H4 (cell line): ENCODE results near the gene SLC35F3. TPM values are rescaled to one million over a fixed set of nuclear protein-coding genes. Genes with fewer than 3 reads are reported as not detected.
"Not testable (repeated sequence)": the region's sequence is repeated elsewhere in the genome, so short reads cannot be mapped to it uniquely, and the experiment has no call there.

Source experiments
- DNase-seq: peaks from one replicate; pipeline ENCODE4 v3.0.0-alpha.2; 2015; ENCODE audit warnings: low spot score
- total RNA-seq: library from RNA; depleted of rRNA; stranded (reverse); fragments of >200 nt; shearing (Covaris generic); gene quantifications from 2 replicates; pipeline ENCODE4 v1.2.3, GENCODE V29; 2014

SLC35F3 gene
- total RNA-seq, 1 experiment from 2014 or later, result not detected

DNA sequence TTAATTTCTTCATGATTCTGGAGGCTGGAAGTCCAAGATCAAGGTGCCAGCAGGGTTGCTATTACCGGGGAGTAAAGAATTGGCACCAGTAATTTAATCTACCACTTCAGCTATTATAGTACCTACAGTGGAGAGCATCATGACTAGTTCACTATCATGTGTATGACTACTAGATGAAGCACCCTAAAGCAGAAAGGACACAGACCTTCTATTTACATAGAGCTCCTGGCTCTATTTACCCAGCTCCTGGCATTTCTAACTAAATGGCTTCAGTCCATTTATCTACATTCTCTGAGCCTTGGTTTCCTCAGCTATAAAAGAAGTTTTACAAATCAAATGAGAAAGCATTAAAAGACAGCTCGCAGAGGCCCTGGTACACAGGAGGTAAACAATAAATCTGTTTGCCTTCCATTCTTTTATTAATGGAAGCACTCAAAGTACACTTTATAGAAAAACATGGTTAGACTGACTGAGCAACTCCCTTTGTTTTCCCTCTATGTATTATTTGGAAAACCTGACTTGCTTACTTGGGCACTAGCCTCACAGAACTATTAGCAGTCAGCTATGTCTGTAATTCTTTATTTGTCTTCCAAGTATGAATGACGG is 203.0 kb downstream of the SLC35F3 start:
- no peak for DNase-seq

DNA sequence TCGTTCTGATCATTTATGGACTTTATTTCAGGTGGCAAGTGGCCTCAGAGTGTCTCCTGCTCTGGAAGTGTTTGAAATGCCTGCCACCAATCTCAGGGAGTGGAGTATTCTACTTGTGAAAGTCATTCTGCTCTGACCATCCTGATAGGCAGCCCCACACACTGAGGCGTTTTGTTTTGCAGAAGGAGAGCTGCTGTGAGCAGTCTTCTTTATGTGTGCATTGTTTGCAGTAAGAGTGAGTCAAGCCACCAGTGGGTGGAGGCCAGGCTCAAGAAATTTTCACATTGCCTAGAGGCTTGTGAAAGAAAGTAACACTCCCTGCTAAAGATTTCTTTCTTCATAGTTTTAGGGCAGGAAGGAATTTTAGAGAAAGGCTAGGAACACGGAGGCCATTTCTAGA is 204.4 kb downstream of the SLC35F3 start:
- no peak for DNase-seq

DNA sequence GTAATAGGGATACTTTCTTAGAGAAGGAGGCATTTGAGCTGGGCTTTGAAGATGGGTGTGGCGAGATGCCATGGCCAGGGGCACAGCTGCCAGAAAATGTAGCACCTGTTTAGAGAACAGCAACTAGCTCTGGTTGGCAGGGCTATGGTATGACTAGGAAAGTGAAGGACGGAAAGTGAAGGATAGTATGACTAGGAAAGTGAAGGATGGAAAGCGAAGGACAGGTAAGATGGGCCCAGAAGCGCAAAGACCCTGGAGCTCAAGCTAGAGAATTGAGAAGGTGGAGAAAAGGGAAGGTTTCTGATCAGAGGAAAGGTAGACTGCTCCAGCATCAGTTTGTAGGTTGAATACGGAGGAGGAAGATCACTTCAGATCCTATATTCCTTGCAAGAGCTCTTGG is 205.4 kb downstream of the SLC35F3 start:
- DNase-seq, result no peak

DNA sequence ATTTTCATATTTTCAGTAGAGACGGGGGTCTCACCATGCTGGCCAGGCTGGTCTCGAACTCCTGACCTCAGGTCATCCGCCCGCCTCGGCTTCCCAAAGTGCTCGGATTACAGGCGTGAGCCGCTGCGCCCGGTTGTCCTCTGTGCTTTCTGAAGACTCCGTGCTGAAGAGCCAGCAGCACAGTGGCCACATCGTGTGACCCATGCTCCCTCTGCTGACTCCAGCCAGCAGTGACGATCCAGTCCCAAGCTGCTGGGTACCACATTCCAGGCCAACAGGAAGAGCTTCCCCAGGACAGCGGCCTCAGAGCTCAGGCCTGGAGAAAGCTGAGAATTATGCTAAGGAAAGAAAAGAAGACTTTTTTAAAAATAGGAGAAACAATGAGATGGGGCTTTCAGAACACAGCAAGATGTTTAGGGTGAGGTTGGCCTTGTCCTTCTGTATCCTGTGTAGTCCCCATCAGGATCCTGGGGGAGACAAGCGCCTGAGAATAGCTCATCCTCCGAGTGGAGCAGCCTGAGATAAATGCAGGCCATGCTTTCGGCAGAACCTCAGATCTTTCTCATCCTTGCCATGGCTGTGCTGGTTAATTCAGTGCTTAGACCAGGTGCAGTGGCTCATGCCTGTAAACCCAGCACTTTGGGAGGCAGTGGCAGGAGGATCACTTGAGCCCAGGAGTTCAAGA is 207.1 kb downstream of the SLC35F3 start:
- DNase-seq, result peak; percentile 66

DNA sequence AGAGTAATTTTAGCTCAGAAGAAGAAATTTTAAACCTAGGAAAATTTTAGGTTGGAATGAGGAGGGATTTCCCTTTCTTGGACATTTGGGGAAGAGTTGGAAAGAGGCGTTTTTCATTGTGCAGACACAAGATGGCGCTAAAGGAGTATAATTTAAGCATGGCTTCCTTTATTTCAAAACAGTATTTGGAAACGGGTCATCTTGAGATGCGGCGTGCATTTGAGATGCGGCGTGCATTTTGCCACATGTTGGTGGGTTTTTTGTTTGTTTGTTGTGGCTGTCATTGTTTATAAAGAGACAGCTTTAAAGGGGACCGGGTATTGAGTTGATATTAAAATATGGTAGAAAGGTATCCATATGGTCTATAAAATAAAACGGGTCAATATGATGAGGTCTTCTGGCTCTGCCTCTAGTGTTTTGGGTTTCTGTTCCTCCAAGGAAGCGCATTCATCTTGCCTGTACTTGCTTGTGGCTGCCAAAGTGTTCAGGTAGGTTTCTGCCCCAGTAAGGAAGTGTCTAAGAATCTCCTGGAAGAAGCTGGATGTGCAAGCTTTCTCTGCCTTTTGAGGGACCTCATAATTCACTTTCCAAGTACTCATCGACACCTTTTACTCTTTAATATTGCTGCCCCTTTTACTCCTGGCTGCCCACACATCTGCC is 210.3 kb downstream of the SLC35F3 start:
- peak; percentile 54 for DNase-seq

DNA sequence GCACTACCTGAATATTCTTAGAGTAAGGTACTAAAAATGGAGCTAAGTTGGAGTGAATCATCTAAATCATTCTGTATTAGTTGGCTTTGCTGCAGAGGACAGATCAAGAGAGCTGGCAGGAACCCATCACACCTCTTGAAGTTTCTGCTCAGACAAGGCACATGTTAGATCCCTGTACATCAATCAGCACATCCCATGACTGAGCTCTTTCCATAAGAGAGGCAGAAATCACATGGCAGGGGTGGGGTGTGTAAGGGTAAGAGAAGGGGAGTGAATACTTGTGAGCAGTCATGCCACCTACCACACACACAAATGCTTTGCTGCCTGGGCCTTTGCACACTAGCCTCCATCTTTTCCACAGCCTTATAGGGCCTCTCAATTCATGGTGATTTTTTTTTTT is 214.4 kb downstream of the SLC35F3 start:
- no peak for DNase-seq

DNA sequence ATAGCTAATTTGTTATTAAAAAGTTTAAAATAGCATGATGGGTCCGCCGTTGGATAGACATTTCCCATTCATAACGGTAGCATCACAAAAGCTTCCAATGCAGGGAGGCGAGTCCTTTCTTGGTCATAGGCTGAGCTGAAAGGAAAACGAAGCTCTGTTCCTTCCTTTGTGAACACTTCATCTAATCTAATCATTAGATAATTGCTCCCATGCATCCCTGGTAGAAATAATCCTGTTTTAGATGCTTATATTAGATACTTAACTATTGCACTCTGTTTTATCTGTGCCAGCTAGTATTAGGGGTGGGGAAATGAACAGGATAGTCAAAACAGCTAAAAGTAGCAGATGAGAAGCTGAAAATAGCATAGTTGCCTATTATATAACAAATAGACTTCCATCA is 215.0 kb downstream of the SLC35F3 start:
- DNase-seq, result no peak

DNA sequence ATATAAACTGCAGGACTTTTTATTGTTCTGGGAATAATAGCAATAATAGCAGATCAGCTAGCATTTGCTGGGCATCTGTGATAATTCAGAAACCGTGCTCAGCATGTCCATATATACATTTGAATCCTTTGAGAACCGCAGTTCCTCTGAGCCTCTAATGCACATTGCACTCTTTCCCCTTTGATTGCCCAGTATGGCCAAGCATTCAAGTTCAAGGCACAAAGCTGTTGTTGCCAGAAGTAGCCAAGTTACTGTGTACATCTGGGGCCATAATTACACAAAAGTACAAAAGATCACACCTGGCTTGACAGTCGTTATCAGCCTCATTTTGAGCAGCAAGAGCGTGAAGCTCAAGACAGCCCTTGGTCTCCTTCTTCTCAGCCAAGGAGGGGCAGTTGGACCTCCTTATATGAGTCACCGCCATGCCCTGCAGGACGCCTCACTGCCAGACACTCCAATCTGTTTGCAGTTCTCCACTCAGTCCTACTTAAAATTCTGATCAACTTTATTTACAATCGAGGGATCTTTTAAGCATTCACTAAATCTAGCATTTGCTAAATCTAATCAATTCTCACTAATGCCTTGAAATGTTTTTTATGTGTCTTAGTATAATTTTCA is 216.0 kb downstream of the SLC35F3 start:
- no peak for DNase-seq

DNA sequence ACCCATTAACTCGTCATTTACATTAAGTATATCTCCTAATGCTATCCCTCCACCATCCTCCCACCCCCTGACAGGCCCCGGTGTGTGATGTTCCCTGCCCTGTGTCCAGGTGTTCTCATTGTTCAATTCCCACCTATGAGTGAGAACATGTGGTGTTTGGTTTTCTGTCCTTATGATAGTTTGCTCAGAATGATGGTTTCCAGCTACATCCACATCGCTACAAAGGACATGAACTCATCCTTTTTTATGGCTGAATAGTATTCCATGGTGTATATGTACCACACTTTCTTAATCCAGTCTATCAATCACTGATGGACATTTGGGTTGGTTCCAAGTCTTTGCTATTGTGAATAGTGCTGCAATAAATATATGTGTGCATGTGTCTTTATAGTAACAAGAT is 217.2 kb downstream of the SLC35F3 start:
- DNase-seq, result not testable (repeated sequence)

DNA sequence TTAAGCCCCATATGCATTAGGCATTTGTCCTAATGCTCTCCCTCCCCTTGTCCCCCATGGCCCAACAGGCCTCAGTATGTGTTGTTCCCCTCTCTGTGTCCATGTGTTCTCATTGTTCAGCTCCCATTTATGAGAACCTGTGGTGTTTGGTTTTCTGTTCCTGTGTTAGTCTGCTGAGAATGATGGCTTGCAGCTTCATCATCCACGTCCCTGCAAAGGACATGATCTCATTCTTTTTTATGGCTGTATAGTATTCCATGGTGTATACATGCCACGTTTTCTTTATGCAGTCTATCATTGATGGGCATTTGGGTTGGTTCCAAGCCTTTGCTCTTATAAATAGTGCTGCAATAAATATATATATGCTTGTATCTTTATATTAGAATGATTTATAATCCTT is 218.1 kb downstream of the SLC35F3 start:
- not testable (repeated sequence) for DNase-seq

DNA sequence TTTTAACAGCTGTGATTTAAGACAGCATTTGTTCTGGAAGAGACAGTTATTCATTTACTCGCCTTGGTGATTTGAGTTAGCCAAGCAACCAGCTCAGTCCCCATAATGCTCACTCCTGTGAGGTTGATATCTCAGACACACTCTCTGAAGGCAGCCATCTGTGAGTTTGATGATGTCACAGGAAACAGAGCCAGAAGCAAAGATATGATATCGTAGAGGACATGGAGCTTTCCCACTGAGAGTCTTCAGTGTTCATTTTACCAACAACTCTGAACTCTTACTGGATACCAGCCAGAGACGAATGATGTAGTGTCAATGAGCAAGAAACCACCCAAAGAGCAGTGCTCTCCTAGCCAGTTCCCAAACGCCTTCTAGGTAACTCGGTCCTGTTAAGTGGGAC is 219.4 kb downstream of the SLC35F3 start:
- DNase-seq, result no peak

DNA sequence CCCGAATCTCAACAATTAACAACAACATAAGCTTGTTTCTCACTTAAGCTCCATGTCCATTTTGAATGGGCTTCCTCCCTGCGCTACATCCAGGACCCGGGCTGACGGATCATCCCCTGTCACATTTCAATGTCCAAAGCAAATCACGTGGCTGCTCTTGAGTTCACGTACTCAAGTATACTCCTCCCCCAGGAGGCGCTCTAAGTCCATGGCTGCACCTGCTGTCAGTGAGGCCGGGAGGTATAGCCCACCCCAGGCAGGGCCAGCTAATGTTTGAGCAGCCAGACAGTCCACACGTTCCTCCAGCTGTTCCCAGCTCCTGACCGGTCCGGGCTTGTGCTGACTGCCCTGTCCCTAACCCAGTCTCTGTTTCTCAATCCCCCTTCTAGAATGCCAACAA is 220.8 kb downstream of the SLC35F3 start:
- peak; percentile 33 for DNase-seq

DNA sequence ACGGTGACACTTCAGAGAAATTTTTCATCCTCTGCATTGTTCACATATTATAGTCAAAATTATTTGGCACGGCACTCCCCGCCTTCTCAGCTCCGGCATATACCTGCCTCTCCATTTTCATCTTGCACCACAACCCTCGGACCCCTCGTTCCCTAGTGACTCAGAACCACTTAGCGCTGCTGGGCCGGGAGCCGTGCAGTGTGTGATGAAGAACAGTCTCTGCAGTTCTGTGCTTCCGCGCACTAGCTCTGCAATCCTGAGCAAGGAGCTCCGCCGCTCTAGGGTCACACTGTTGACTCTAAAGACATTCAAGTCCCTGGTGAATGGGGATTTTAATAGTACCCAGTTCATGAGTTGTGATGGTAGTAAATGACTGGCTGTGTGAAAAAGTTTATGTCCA is 221.2 kb downstream of the SLC35F3 start:
- DNase-seq, result no peak

DNA sequence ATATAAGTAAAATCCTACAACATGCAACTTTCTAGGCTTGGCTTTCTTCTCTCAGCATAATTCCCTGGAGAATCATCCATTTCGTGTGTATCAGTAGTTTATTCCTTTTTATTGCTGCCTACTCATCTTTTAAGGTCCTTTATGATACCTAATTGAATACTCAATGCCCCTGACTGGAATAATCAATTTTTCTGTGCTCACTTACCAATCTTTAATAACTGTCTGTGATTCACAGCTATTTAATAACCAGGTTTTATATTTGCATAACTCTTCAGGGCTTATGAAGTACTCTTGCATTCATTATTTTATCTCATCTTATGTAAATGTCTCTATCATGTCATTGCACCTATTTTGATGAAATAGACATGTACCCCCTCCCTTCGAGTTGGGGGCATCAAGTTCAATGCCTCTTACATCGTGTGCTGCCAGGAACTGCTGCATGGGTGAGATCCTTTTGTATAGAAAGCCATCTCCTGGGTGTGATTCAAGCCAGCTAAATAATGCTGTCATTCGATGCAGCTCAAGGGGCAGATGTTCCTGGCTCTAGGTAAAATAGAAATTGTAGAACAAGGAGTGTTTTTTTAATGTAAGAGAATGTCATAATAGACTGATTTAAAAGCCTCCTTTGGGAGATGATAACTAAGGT is 222.7 kb downstream of the SLC35F3 start:
- no peak for DNase-seq

DNA sequence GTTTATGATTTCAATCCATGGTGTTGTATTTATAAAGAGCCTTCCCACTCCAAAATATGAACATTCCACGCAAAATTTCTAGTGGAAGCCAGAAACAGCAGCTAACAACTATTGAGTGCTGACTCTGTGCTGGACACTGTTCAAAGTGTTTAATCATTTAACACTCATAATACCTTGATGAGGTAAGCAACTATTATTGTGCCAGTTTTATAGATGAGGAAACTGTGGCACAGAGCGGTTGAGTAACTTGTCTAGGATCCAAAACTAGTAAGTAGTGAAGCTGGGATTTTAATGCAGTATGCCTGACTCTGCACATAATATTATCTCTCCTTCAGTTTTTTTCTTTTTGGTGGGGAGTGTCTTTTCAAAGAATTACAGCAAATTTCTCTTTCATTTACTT is 228.3 kb downstream of the SLC35F3 start:
- no peak for DNase-seq

DNA sequence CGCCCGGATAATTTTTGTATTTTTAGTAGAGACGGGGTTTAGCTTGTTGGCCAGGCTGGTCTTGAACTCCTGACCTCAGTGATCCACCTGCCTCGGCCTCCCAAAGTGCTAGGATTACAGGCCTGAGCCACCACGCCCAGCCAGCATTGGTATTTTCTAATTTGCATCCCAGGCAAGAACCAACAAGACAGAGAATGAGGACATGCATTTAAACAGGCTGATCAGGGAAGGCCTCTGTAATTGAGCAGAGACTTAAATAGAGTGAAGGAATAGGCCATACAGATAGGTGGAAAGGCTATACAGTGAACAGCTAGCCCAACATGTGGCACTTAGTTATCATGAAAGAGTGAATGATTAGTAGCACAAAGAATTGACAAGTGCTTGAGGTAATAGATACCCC is 230.4 kb downstream of the SLC35F3 start:
- no peak for DNase-seq

DNA sequence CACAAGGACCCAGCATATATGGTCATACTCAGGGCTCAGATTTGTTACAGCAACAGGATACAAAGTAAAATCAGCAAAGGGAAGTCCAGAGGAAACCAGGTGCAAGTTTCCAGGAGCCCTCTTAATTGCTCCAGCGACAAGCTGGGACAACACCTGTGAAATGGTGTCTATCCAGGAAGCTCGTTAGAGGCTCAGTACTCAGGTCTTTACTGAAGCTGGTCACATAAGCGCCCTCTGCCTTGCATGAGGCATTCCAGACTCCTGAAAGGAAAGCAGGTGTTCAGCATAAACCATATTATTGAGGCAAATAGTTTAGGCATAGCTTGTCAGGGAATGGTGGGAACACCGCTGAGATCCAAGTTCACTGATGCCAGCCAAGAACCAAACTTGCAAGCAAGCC is 231.0 kb downstream of the SLC35F3 start:
- no peak for DNase-seq

DNA sequence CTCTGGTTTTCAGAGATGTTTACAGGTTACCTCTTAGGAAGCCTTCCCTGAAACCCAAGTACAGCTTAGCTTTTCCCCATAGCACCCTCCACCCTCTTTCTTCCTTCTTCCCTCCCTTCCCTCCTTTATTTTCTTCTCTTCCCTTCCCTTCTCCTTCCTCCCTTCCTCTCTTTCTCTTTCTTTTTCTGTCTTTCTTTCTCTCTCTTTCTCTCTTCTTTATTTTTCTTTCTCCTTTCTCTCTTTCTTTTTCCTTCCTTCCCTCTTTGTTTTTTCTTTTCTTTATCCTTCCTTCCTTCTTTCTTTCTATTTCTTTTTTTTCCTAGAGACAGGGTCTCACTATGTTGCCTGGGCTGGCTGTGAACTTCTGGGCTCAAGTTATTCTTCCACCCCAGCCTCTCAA is 231.6 kb downstream of the SLC35F3 start:
- no peak for DNase-seq

DNA sequence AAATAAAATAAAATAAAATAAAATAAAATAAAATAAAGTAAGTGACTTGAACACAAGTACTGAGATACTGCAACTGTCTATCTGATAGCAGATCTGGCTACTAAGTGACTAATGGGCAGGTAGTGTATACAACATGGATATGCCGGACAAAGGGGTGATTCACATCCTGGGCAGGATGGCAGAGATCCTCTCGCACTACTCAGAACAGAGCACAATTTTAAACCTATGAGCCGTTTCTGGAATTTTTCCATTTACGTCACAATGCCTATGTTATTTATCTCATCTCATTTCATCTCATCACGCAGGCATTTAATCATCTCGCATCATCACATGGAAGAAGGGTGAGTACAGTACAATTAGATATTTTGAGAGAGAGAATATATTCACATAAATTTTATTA is 235.5 kb downstream of the SLC35F3 start:
- peak; percentile 86 for DNase-seq

DNA sequence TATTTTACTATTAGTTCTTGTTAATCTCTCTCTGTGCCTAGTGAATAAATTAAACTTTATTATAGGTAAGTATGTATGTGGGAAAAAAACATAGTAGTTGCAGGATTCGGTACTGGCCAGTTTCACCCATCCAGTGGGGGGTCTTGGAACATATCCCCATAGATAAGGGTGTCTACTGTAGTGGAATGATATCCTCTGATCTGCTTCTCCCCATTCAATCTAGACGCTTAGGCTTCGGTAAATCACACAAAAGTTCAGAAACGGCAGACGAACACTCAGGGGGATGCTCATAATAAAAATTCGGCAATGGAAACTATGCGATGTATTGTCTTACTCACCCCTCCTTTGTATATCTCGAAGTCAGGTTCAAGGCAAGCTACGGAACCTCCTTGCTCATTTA is 235.9 kb downstream of the SLC35F3 start:
- DNase-seq, result no peak

DNA sequence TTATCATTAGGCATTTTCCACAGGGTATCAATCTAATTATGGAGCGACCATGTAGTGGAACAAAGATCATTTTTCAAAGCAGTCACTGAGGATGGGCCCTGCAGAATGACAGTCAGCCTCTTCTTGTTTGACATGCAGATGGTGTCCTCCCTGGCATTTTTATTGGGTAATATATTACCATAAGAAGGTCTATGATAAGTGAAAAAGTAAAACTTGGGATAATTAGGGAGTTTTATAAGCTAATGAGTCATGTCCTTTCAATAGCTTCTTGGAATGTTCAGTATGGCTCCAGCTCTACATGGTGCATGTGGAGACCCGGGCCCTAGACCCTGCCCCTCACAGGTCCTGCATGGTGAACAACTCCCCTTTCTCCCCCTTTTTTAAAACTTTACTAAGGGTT is 236.5 kb downstream of the SLC35F3 start:
- no peak for DNase-seq

DNA sequence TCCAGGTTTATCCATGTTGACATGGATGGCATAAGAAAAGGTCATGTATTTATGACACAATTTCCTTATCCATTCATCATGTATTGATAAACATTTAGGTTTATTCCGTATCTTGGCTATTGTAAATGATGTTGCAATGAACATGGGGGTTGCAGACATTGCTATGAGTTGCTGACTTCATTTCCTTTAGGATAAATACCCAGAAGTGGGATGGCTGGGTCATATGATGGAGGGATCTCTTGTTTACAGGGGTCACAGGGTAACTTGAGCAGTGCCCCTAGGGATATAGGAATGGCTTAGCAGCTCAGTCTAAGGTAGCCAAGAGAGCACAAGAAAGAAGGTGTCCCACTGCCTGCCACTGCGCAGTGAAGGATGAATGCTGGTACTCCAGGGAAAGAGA is 239.2 kb downstream of the SLC35F3 start:
- no peak for DNase-seq
